HT-29 (cell line): ENCODE data around the gene IFNA14. TPM values are rescaled to one million over a fixed set of nuclear protein-coding genes. Genes with fewer than 3 reads are reported as not detected.
A peak's percentile ranks its signal among the peaks of the same experiment; 100 is the strongest.
"Not testable (repeated sequence)": the region's sequence is repeated elsewhere in the genome, so short reads cannot be mapped to it uniquely, and the experiment has no call there.

ENCODE experiments used
- DNase-seq: peaks from one replicate; pipeline ENCODE4 v3.0.0-alpha.2; 2015; ENCODE audit warnings: low spot score
- total RNA-seq: library from RNA; depleted of rRNA; stranded (reverse); fragments of >200 nt; shearing (Covaris generic); gene quantifications from 2 replicates; pipeline ENCODE4 v1.2.3, GENCODE V29; 2014; rRNA removed

The IFNA14 gene
- total RNA-seq, 1 experiment from 2014 or later = not detected

GRCh38 chr9:21217211-21217610, 22.6 kb downstream of the IFNA14 start, which contains the start of gene IFNA16:
Gene IFNA16, minus strand, starts transcription at chr9:21217311. Its CDS starts 6 bp downstream, at chr9:21217305.
- DNase-seq = not testable (repeated sequence)

- DNase-seq = peak; percentile 10
Measured at GRCh38 chr9:21213411-21214326, 26.1 kb downstream of the IFNA14 start.

- DNase-seq = not testable (repeated sequence)
Measured at GRCh38 chr9:21212160-21212559, 27.6 kb downstream of the IFNA14 start.

- not testable (repeated sequence) for DNase-seq
Measured at GRCh38 chr9:21210782-21211181, 29.0 kb downstream of the IFNA14 start.

GRCh38 chr9:21210311-21210710, 29.5 kb downstream of the IFNA14 start:
- no peak for DNase-seq

GRCh38 chr9:21207043-21207442, 32.8 kb downstream of the IFNA14 start, which contains the start of gene IFNA10:
Gene IFNA10, minus strand, starts transcription at chr9:21207143. Its CDS starts 46 bp downstream, at chr9:21207097.
- DNase-seq = not testable (repeated sequence)

GRCh38 chr9:21205204-21205603, 34.6 kb downstream of the IFNA14 start:
- no peak for DNase-seq

GRCh38 chr9:21202105-21202504, 37.7 kb downstream of the IFNA14 start, which contains the start of gene IFNA7:
Gene IFNA7, minus strand, starts transcription at chr9:21202205. Its CDS starts 40 bp downstream, at chr9:21202165.
- not testable (repeated sequence) for DNase-seq

GRCh38 chr9:21194867-21195776, 44.7 kb downstream of the IFNA14 start:
- peak; percentile 45 for DNase-seq

Other genes starting within 250 kb of the IFNA14 start
- not detected in 2 replicates for gene HACD4, start 208.4 kb downstream of the IFNA14 start, total RNA-seq
- gene IFNB1, start 162.1 kb downstream of the IFNA14 start, total RNA-seq = not detected in 2 replicates
- not detected in 2 replicates for gene IFNW1, start 98.2 kb downstream of the IFNA14 start, total RNA-seq
- not detected in 2 replicates for gene IFNA21, start 73.3 kb downstream of the IFNA14 start, total RNA-seq
- not detected in 2 replicates for gene IFNA4, start 52.4 kb downstream of the IFNA14 start, total RNA-seq
- not detected in 2 replicates for gene IFNA7, start 37.8 kb downstream of the IFNA14 start, total RNA-seq
- not detected in 2 replicates for gene IFNA10, start 32.9 kb downstream of the IFNA14 start, total RNA-seq
- not detected in 2 replicates for gene IFNA16, start 22.7 kb downstream of the IFNA14 start, total RNA-seq
- not detected in 2 replicates for gene IFNA17, start 11.8 kb downstream of the IFNA14 start, total RNA-seq
- gene IFNA5, start 65.3 kb upstream of the IFNA14 start, total RNA-seq = not detected in 2 replicates
- 8.8 and 10.0 TPM in 2 replicates for gene KLHL9, start 95.4 kb upstream of the IFNA14 start, total RNA-seq
- gene IFNA6, start 110.9 kb upstream of the IFNA14 start, total RNA-seq = not detected in 2 replicates
- gene IFNA13, start 128.1 kb upstream of the IFNA14 start, total RNA-seq = not detected in 2 replicates
- not detected in 2 replicates for gene IFNA2, start 145.4 kb upstream of the IFNA14 start, total RNA-seq
- gene IFNA8, start 169.1 kb upstream of the IFNA14 start, total RNA-seq = not detected in 2 replicates
- not detected in 2 replicates for gene IFNA1, start 200.4 kb upstream of the IFNA14 start, total RNA-seq
- 0.52 and 0.56 TPM in 2 replicates for gene IFNE, start 242.3 kb upstream of the IFNA14 start, total RNA-seq